IMR-90 (cell line): ENCODE measurements around the gene SPAST. TPM values are rescaled to one million over a fixed set of nuclear protein-coding genes. Genes with fewer than 3 reads are reported as not detected.

Experiments used
- ATAC-seq: fragments of 200-7000 bp; cut with Tn5 transposase; 2 replicates; pipeline ENCODE4 v1.9.1; 2020; ENCODE audit warnings: low read depth, mild to moderate bottlenecking, moderate library complexity
- BruUV-seq: library from RNA; stranded (reverse); fragments of 400-500 nt; replicated peaks from 2 replicates; lab custom pipeline; 2021; lab: Mats Ljungman, UMichigan
- CTCF ChIA-PET: fragments of 300-600 bp; formaldehyde crosslinking; extraction: SDS; loops from one replicate; lab custom pipeline; 2021; ENCODE audit warnings: antibody characterized with exemption; lab: Yijun Ruan, JAX
- POLR2A ChIA-PET: fragments of 300-600 bp; sonication (Branson Sonifier 250); formaldehyde crosslinking; loops from one replicate; lab custom pipeline; 2022; ENCODE audit warnings: antibody characterized with exemption; ENCODE audit not compliant: unreplicated experiment; lab: Charles Lee
- DNase-seq: peaks from one replicate; pipeline ENCODE4 v3.0.0; 2013
- H2AFZ ChIP-seq: replicated peaks from 2 replicates; pipeline ENCODE3; 2013; ENCODE audit warnings: low read length, mild to moderate bottlenecking; ENCODE audit not compliant: poor library complexity
- H2AK5ac ChIP-seq: 2 replicates; pipeline ENCODE4 v1.6.1; 2013; ENCODE audit warnings: low read depth, low read length, inconsistent platforms
- H2AK9ac ChIP-seq: replicated peaks from 2 replicates; pipeline ENCODE3; 2013; ENCODE audit warnings: mild to moderate bottlenecking, low read depth, low read length, moderate library complexity; ENCODE audit not compliant: poor library complexity
- H2BK120ac ChIP-seq: 2 replicates; pipeline ENCODE4 v1.6.1; 2013; ENCODE audit warnings: low read depth, low read length, inconsistent platforms
- H2BK15ac ChIP-seq: 3 replicates; pipeline ENCODE4 v1.6.1; 2013; ENCODE audit warnings: low read depth, low read length, inconsistent platforms
- H2BK20ac ChIP-seq: 2 replicates; pipeline ENCODE4 v1.6.1; 2013; ENCODE audit warnings: low read depth, mild to moderate bottlenecking, inconsistent platforms, low read length, moderate library complexity
- H2BK5ac ChIP-seq: 2 replicates; pipeline ENCODE4 v1.6.1; 2013; ENCODE audit warnings: mild to moderate bottlenecking, low read depth, low read length, inconsistent platforms; ENCODE audit not compliant: poor library complexity, severe bottlenecking
- H3K14ac ChIP-seq: replicated peaks from 2 replicates; pipeline ENCODE4 v1.6.1; 2013; ENCODE audit warnings: low read depth, low read length, inconsistent platforms
- H3K18ac ChIP-seq: 2 replicates; pipeline ENCODE4 v1.6.1; 2013; ENCODE audit warnings: low read depth, low read length, control low read depth
- H3K23ac ChIP-seq: 2 replicates; pipeline ENCODE4 v1.6.1; 2013; ENCODE audit warnings: low read depth, low read length, inconsistent platforms
- H3K27ac ChIP-seq: 2 replicates; pipeline ENCODE4 v1.5.1; 2013; ENCODE audit warnings: mild to moderate bottlenecking, control low read depth, low read length; ENCODE audit not compliant: insufficient read depth
- H3K27me3 ChIP-seq: 2 replicates; pipeline ENCODE4 v1.6.1; 2013; ENCODE audit warnings: low read length; ENCODE audit not compliant: control insufficient read depth, insufficient read depth
- H3K36me3 ChIP-seq: 2 replicates; pipeline ENCODE4 v1.6.1; 2013; ENCODE audit warnings: low read length, mixed read lengths; ENCODE audit not compliant: control insufficient read depth, insufficient read depth
- H3K4ac ChIP-seq: 2 replicates; pipeline ENCODE4 v1.6.1; 2013; ENCODE audit warnings: low read depth, low read length, inconsistent platforms
- H3K4me1 ChIP-seq: 2 replicates; pipeline ENCODE4 v1.6.1; 2013; ENCODE audit warnings: low read length, mixed read lengths; ENCODE audit not compliant: control insufficient read depth, insufficient read depth
- H3K4me2 ChIP-seq: 2 replicates; pipeline ENCODE4 v1.6.1; 2013; ENCODE audit warnings: low read depth, mild to moderate bottlenecking, control low read depth, low read length, moderate library complexity
- H3K4me3 ChIP-seq: 2 replicates; pipeline ENCODE4 v1.5.1; 2013; ENCODE audit warnings: low read depth, mild to moderate bottlenecking, control low read depth, low read length, moderate library complexity; ENCODE audit not compliant: insufficient read depth
- H3K56ac ChIP-seq: 2 replicates; pipeline ENCODE4 v1.6.1; 2013; ENCODE audit warnings: low read length, inconsistent platforms; ENCODE audit not compliant: insufficient read depth; ENCODE audit errors: extremely low read depth
- H3K79me1 ChIP-seq, 2 experiments: 2 replicates each; pipeline ENCODE4 v1.6.1; 2013; ENCODE audit warnings: low read length in 2 of 2, inconsistent platforms in 1 of 2, low read depth in 1 of 2
- H3K9ac ChIP-seq: 2 replicates; pipeline ENCODE4 v1.6.1; 2013; ENCODE audit warnings: low read depth, low read length, control low read depth
- H3K9me1 ChIP-seq: 2 replicates; pipeline ENCODE4 v1.6.1; 2013; ENCODE audit warnings: low read length, inconsistent platforms; ENCODE audit not compliant: insufficient read depth
- H3K9me3 ChIP-seq: 2 replicates; pipeline ENCODE4 v1.6.1; 2013; ENCODE audit warnings: low read length; ENCODE audit not compliant: control insufficient read depth, insufficient read depth
- H4K20me1 ChIP-seq: 2 replicates; pipeline ENCODE4 v1.6.1; 2013; ENCODE audit warnings: low read length, inconsistent platforms; ENCODE audit not compliant: insufficient read depth
- H4K5ac ChIP-seq: 2 replicates; pipeline ENCODE4 v1.6.1; 2013; ENCODE audit warnings: mild to moderate bottlenecking, low read depth, low read length, control low read depth
- H4K8ac ChIP-seq, 2 experiments: 2 replicates each; pipeline ENCODE4 v1.6.1; 2013; ENCODE audit warnings: low read depth in 2 of 2, low read length in 2 of 2, control low read depth in 1 of 2, inconsistent platforms in 1 of 2
- H4K91ac ChIP-seq: 2 replicates; pipeline ENCODE4 v1.6.1; 2013; ENCODE audit warnings: low read depth, low read length, inconsistent platforms; ENCODE audit not compliant: insufficient read depth
- CHD1 ChIP-seq: IDR thresholded peaks from 2 replicates; pipeline ENCODE4 v1.6.1; 2012; ENCODE audit warnings: low read depth, low read length, improper control_type of control experiment
- MAFK ChIP-seq: IDR thresholded peaks from 2 replicates; pipeline ENCODE4 v1.6.1; 2012; ENCODE audit warnings: low read depth, low read length, improper control_type of control experiment
- POLR2A ChIP-seq: IDR thresholded peaks from 2 replicates; pipeline ENCODE4 v1.6.1; 2012; ENCODE audit warnings: mild to moderate bottlenecking, low read depth, low read length
- RCOR1 ChIP-seq: IDR thresholded peaks from 2 replicates; pipeline ENCODE4 v1.6.1; 2012; ENCODE audit warnings: mild to moderate bottlenecking, low read length, improper control_type of control experiment; ENCODE audit not compliant: insufficient replicate concordance
- SMC3 ChIP-seq: fragments of 150-350 bp; IDR thresholded peaks from 2 replicates; pipeline ENCODE4 v1.6.1; 2016; ENCODE audit warnings: low read depth, mild to moderate bottlenecking, antibody characterized with exemption, low read length, moderate library complexity
- WGBS, 2 experiments: methylation state at CpG; one replicate each; pipeline versions ENCODE4 v1.1.5 to v1.1.7; 2013; ENCODE audit warnings: missing lambda C conversion rate in 2 of 2; ENCODE audit not compliant: insufficient read length in 1 of 2; ENCODE audit errors: extremely low coverage in 2 of 2; 5-methylcytosine and 5-hydroxymethylcytosine counted together
- dilution Hi-C: fragments of 300-500 bp; cut with HindIII; formaldehyde crosslinking; loops from one replicate; pipeline ENCODE4 v1.14.3; 2018; ENCODE audit warnings: low sequenced_read_pairs; ENCODE audit not compliant: unreplicated experiment
- in situ Hi-C: fragments of 300-500 bp; cut with MboI; formaldehyde crosslinking; loops from 3 replicates; pipeline ENCODE4 v1.14.3; 2019; ENCODE audit warnings: low sequenced_read_pairs, inconsistent platforms, mixed read lengths
- intact Hi-C: fragments of 100-400 bp; cut with micrococcal nuclease; formaldehyde crosslinking; loops from 2 replicates; pipeline ENCODE4 v1.10.0; 2022
- polyA plus RNA-seq, 3 experiments: library from polyadenylated mRNA; depleted of rRNA; stranded (reverse); fragments of >200 nt; gene quantifications; 2 replicates each; pipeline ENCODE4 v1.2.3, GENCODE V29; 2012; ENCODE audit warnings: low replicate concordance in 1 of 3
- total RNA-seq: library from RNA; depleted of rRNA; stranded (reverse); fragments of >200 nt; gene quantifications from 2 replicates; pipeline ENCODE4 v1.2.3, GENCODE V29; 2012
- TF ChIP-seq, protein P1 (sequence below): fragments of 150-350 bp; IDR thresholded peaks from 2 replicates; pipeline ENCODE4 v1.6.1; 2016; ENCODE audit warnings: low read depth, mild to moderate bottlenecking, low read length, moderate library complexity, borderline replicate concordance

SPAST gene
- total and polyA plus RNA-seq, 2 of the 4 experiments (the other 2 are of a cell fraction): 5.3 to 14.5 TPM

DNA sequence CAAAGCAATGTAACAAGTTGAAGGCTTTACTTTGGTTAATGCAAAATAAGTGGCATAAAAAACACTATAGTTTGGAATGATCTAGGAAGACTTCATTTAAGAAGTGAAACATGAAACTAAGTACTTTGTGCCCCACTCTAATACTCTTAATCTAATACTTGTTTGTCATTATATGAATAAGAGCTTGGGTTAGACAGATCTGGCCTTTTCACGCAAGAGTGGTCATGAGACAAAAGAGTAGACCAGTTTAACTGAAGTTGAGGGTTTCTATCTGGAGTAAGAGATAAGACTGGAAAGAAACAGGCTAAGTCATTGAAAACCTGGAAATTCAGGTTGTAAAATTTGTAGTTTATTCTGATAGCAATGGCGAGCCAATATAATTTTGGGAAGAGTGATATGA lies 105.2 kb downstream of the SPAST start:
- H3K56ac ChIP-seq: no peak overlapping the region
- POLR2A ChIA-PET: no interaction called here
- ATAC-seq (no peak), DNase-seq (no peak)
- no peaks in the 10 kb centered on the region for H4K20me1 ChIP-seq
- H4K5ac ChIP-seq: no peak overlapping the region
- H2BK15ac ChIP-seq: no peak overlapping the region
- peaks cover 19 to 31% of the 10 kb centered on the region in 2 experiments for H3K79me1 ChIP-seq
- H3K27me3 ChIP-seq: no peaks in the 10 kb centered on the region
- peaks cover 4% of the 10 kb centered on the region for H3K36me3 ChIP-seq
- intact Hi-C loops: no loop called here
- H3K14ac ChIP-seq: no peak overlapping the region
- no peak overlapping the region for H3K23ac ChIP-seq
- H2AK9ac ChIP-seq: no peak overlapping the region
- no peaks in the 10 kb centered on the region for H3K4me1 ChIP-seq
- BruUV-seq: no TSS peak
- no peak for TF ChIP-seq CHD1
- TF ChIP-seq, protein P1, sequence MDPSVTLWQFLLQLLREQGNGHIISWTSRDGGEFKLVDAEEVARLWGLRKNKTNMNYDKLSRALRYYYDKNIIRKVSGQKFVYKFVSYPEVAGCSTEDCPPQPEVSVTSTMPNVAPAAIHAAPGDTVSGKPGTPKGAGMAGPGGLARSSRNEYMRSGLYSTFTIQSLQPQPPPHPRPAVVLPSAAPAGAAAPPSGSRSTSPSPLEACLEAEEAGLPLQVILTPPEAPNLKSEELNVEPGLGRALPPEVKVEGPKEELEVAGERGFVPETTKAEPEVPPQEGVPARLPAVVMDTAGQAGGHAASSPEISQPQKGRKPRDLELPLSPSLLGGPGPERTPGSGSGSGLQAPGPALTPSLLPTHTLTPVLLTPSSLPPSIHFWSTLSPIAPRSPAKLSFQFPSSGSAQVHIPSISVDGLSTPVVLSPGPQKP: no peak
- TF ChIP-seq RCOR1: no peak
- TF ChIP-seq POLR2A: no peak
- no peak for TF ChIP-seq MAFK
- TF ChIP-seq SMC3: no peak
- H3K4me2 ChIP-seq: no peak overlapping the region
- no peak overlapping the region for H2BK120ac ChIP-seq
- no peak overlapping the region for H4K8ac ChIP-seq
- in situ Hi-C loops: no loop called here
- no peak overlapping the region for H3K18ac ChIP-seq
- H2AK5ac ChIP-seq: no peak overlapping the region
- no peak overlapping the region for H3K9ac ChIP-seq
- H4K91ac ChIP-seq: no peak overlapping the region
- H3K9me1 ChIP-seq: no peaks in the 10 kb centered on the region
- H3K27ac ChIP-seq: no peak overlapping the region
- no peak overlapping the region for H2BK5ac ChIP-seq
- H3K4ac ChIP-seq: no peak overlapping the region
- no peak overlapping the region for H2BK20ac ChIP-seq
- no peak overlapping the region for H2AFZ ChIP-seq
- CTCF ChIA-PET: no interaction called here
- H3K9me3 ChIP-seq: no peaks in the 10 kb centered on the region
- WGBS, 2 experiments: no CpG with 5 or more reads among the region's 2 CpGs
- dilution Hi-C loops: no loop called here
- H3K4me3 ChIP-seq: no peak overlapping the region
